ENCODE results near the gene PTPRM.

PTPRM gene

GRCh38 chr18:7809455-7809854 lies 242.3 kb downstream of the PTPRM start:
- DNase-seq (ENCODE audit: low read depth) = no peak

DNA sequence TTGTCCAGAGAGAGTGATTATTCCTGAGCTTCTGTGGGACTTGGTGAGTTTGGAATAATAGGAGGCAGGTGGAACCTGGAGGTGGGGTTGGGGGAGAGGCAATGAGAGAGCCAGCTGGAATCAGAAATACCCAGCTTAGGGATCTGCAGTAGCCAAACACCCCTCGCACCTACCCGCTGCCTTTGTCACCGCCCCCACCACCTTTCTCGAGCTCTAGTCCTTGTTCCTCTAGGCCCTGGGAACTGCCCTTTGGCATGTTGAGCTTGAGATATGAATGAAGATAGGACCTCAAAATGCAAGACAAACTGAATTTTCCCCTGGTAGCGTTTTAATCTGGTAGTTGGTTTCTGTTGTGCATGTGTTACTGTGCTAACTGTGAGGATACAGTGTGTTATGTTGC lies 242.9 kb downstream of the PTPRM start:
- DNase-seq (ENCODE audit: low read depth) = no peak

GRCh38 chr18:7812431-7813063 lies 245.4 kb downstream of the PTPRM start:
- DNase-seq (ENCODE audit: low read depth) = no peak

- DNase-seq (ENCODE audit: low read depth) = no peak
Measured at GRCh38 chr18:7813131-7813530, 246.0 kb downstream of the PTPRM start.

DNA sequence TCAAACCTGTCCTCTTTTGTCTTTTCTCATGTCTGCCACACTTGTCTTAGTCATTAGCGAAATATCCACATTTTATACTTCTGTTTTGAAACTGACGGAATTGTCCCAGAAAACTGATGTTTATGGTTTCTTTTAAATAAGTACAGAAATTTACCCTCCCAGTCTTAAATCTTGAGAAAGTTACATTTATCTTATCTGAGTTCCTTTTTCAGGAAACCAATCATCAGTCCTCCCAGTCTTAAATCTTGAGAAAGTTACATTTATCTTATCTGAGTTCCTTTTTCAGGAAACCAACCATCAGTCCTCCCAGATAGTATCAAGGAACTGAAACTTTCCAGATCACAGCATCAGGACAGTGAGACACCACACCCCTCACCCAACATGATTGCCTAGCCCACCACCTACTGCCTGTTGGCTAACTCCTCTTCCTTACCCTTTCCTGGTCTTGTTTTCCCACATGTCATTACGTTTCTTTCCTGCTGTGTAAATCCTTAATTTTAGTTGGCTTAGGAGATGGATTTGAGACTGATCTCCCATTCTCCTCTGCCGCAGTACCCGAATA lies 247.7 kb downstream of the PTPRM start:
- DNase-seq (ENCODE audit: low read depth) = no peak

DNA sequence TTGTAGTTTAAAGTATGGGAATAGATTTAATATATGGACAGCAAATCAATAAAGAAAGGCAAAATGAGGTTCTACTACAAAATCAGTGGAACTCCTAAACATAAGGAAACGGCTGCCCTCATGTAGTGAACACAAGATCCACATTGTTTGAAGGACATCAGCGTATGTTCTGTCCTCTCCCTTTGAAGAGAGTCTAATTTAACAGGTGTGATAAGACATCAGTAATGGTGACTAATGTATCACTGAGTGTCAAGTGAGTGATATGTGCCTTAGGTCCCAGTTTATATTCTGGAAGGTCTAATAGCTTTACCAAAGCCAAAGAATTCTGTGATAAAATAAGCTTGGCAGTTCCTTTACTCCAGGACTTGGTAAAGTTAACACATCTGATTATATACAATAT lies 248.7 kb downstream of the PTPRM start:
- no peak for DNase-seq (ENCODE audit: low read depth)

DNA sequence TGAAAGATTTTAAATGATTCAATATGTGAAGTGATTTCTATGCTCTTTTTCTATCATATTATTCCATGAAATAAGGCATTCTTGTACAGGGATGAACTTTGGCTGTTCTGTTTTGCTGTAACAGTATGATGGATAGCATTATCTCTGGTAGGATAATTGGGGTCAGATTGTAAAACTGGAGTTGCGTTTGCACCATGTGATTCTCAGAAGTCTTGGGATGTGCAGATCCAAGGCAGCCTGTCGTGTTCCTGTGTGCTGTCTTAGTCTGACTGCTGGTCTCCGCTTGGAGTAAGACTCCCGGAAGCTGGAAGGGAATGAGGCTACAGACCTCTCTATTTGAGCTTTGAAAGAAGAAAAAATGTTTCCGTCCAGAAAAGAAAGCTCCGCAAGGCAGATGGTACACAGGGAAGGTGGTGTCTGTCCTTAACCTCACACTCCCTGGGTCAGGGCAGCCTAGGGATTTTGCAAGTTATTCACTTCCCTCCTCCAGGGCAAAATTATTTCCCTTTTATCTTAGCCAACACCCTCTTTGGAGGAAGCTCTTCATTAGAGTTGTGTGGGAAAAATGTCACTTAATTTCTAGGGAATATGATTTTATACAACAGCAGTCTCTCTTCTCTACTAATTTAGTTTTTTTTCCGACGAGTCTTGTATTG lies 250.6 kb downstream of the PTPRM start:
- DNase-seq (ENCODE audit: low read depth) = no peak

DNA sequence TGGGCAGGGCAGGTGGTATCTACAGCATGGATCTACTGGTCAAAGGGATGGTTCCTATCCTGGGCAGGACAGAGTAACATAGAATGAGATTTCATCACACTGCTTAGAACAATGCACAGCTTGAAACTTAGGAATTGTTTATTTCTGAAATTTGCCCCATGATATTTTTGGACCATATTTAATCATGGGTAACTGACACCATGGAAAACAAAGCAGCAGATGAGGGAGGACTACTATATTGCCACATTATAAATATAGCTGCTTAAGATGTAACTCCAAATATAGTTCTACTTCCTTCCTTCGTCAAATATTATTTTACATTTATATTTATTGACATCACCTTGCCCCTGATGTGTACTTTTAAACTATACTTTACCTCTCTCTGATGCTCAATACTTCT lies 254.7 kb downstream of the PTPRM start:
- no peak for DNase-seq (ENCODE audit: low read depth)

GRCh38 chr18:7822435-7823331 lies 255.6 kb downstream of the PTPRM start:
- no peak for DNase-seq (ENCODE audit: low read depth)

- no peak for DNase-seq (ENCODE audit: low read depth)
Measured at GRCh38 chr18:7824970-7825369, 257.9 kb downstream of the PTPRM start.

- DNase-seq (ENCODE audit: low read depth) = no peak
Measured at GRCh38 chr18:7830468-7830867, 263.4 kb downstream of the PTPRM start.

GRCh38 chr18:7839548-7839947 lies 272.4 kb downstream of the PTPRM start:
- no peak for DNase-seq (ENCODE audit: low read depth)

GRCh38 chr18:7840411-7840810 lies 273.3 kb downstream of the PTPRM start:
- DNase-seq (ENCODE audit: low read depth) = no peak

- DNase-seq (ENCODE audit: low read depth) = no peak
Measured at GRCh38 chr18:7844017-7844416, 276.9 kb downstream of the PTPRM start.

DNA sequence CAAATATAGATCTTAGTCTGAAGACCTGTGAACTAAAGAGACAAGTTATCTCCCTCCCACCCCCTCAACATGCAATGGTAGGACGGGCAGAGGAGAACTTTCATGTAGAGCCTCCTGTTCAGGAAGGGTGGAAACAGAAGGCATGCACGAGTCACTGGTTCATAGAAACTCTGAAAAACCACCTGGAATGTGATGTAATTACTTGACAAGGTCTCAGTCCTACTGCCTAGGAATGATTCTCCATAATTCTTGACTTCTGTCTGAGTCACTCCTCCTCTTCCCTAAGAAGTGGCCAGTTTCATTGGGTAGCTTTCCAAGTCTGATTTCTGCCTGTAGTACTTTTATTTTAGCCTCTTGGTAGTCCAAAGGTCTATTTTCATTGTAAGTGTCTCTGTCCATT lies 277.3 kb downstream of the PTPRM start:
- no peak for DNase-seq (ENCODE audit: low read depth)

DNA sequence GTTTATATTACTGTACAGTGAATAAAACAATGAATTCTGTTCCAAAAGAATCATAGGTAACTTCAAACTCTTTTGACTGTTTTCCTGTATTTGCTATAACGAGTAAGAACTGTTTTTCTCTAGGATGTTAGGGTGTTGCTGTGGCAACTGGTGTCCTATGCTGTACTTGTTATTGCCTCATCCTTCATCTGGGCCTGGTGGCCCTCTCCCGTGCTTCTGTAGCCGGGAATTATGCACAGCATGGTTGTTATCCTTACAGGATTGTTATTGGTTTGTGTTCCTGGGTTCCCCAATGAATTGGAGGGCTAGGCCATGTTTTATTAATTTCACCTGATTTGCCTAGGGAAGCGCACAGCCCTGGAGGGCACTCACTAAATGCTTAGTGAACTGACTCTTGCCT lies 279.2 kb downstream of the PTPRM start:
- DNase-seq (ENCODE audit: low read depth) = no peak

DNA sequence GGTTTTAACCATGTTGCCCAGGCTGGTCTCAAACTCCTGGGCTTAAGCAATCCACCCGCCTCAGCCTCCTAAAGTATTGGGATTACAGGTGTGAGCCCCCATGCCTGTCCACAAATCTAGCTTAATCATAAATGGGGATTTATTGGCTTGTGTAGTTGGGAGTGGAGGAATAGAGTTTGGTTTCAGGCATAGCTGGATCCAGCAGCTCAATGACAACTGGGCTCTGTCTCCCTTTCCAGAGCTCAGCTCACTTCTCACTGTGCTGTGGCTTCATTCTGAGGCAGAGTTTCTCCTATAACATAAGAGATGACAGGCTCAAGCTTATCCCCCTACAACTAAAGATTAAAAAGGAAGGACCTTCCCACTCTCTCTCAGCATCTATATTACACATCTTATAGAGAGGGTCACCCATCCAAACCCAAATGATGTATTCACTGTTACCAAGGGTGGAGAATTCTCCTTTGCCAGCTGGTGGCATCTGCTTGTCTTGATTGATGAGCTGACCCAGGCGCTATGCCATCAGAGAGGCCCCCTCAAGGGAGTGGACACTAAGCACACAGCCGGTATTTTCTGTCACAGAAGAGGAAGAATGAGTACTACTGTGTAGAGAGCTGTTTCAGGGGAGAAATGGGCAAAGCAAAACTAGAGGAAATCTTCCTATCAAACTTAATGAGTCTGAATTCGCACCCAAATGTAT lies 280.4 kb downstream of the PTPRM start:
- no peak for DNase-seq (ENCODE audit: low read depth)

GRCh38 chr18:7848054-7848412 lies 280.9 kb downstream of the PTPRM start:
- DNase-seq (ENCODE audit: low read depth) = no peak

DNA sequence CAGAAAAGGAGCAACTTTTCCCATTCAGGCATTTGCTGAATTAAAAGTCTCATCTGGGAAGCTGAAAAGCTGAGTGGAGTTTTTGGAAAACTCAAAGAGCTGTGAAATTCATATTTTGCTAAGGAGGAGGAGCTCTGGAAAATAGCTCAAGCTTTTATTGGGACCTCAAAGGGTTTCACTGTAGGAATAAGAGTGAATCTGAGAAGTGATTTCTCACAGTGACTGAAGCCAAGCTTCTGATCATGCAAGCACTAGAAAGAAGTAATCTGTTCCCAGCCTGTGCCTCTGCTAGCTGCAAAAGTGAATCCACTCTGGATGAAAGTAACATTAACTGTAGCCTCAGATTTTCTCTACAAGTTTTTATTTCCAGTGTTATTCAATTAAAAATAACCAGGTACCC lies 283.3 kb downstream of the PTPRM start:
- DNase-seq (ENCODE audit: low read depth) = no peak

GRCh38 chr18:7855028-7855427 lies 287.9 kb downstream of the PTPRM start:
- no peak for DNase-seq (ENCODE audit: low read depth)

DNA sequence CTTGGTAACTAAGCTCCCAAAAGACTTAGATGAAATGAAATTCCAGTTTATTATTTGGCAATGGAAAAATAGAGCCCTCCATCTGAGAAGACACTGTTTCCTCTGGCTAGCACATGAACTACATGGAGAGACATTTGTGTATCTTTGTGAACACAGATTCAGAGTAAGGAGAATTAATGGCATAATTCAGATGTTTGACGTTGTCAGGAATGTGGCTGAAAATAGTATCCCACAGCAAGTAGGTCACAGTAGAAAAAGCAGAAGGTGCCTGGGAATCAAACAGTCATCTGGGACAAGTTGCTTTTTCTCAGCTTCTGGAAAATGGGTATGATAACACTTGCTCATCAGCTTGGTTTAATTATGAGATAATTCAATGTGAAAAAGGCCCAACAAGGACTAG lies 288.6 kb downstream of the PTPRM start:
- no peak for DNase-seq (ENCODE audit: low read depth)

- no peak for DNase-seq (ENCODE audit: low read depth)
Measured at GRCh38 chr18:7856116-7856515, 289.0 kb downstream of the PTPRM start.

Measured in activated T-cell treated with anti-CD3 and anti-CD28 coated beads for 48 hours (primary cell).